ENCODE data around the gene FCN1. TPM values are rescaled to one million over a fixed set of nuclear protein-coding genes. Genes with fewer than 3 reads are reported as not detected.

The FCN1 gene
- total RNA-seq, 3 donors from 2014 or later, result 0.44 to 5.1 (median 2.9) TPM

- no peaks in the 10 kb centered on the region for H3K36me3 ChIP-seq
- no peaks in the 10 kb centered on the region for H3K27me3 ChIP-seq
- no peaks in the 10 kb centered on the region for H3K9me3 ChIP-seq
- no peaks in the 10 kb centered on the region for H3K4me1 ChIP-seq
- intact Hi-C loops (cut with DNase I; ENCODE audit: low total_unique reads), result no loop called here
- no peak for DNase-seq (ENCODE audit: low spot score in 2 of 2)
- H3K4me3 ChIP-seq, result no peak overlapping the region
- TF ChIP-seq POLR2A (IDR thresholded peaks at IDR 0.05) (no peak), POLR2AphosphoS5 (IDR thresholded peaks at IDR 0.05) (no peak), CTCF (IDR thresholded peaks at IDR 0.05) (no peak)
- no peak overlapping the region for H3K27ac ChIP-seq
Measured at GRCh38 chr9:134887686-134888602, 29.8 kb downstream of the FCN1 start.

- Histone ChIP-seq H3K4me3 (no peak overlapping the region), H3K27ac (no peak overlapping the region), H3K36me3 (no peaks in the 10 kb centered on the region), H3K27me3 (no peaks in the 10 kb centered on the region), H3K9me3 (no peaks in the 10 kb centered on the region), H3K4me1 (no peaks in the 10 kb centered on the region)
- no peak for TF ChIP-seq POLR2A (IDR thresholded peaks at IDR 0.05)
- TF ChIP-seq CTCF (IDR thresholded peaks at IDR 0.05), result no peak
- TF ChIP-seq POLR2AphosphoS5 (IDR thresholded peaks at IDR 0.05), result no peak
- DNase-seq (ENCODE audit: low spot score in 2 of 2), result no peak
- intact Hi-C loops (cut with DNase I; ENCODE audit: low total_unique reads), result no loop called here
Measured at GRCh38 chr9:134887219-134887618, 30.5 kb downstream of the FCN1 start.

GRCh38 chr9:134886413-134886913, 31.2 kb downstream of the FCN1 start:
- no peaks in the 10 kb centered on the region for H3K9me3 ChIP-seq
- no peaks in the 10 kb centered on the region for H3K4me1 ChIP-seq
- no peaks in the 10 kb centered on the region for H3K27me3 ChIP-seq
- H3K4me3 ChIP-seq, result no peak overlapping the region
- H3K27ac ChIP-seq, result no peak overlapping the region
- H3K36me3 ChIP-seq, result no peaks in the 10 kb centered on the region
- intact Hi-C loops (cut with DNase I; ENCODE audit: low total_unique reads), result no loop called here
- no peak for TF ChIP-seq CTCF (IDR thresholded peaks at IDR 0.05)
- no peak for TF ChIP-seq POLR2AphosphoS5 (IDR thresholded peaks at IDR 0.05)
- TF ChIP-seq POLR2A (IDR thresholded peaks at IDR 0.05), result no peak
- DNase-seq (ENCODE audit: low spot score in 2 of 2), result peak in 1 of 2 donors; percentile 5

GRCh38 chr9:134885679-134886412, 31.9 kb downstream of the FCN1 start:
- H3K9me3 ChIP-seq, result no peaks in the 10 kb centered on the region
- peak; percentile 13 to 45 for DNase-seq (ENCODE audit: low spot score in 2 of 2)
- no peak for TF ChIP-seq CTCF (IDR thresholded peaks at IDR 0.05)
- no peak for TF ChIP-seq POLR2AphosphoS5 (IDR thresholded peaks at IDR 0.05)
- no peak for TF ChIP-seq POLR2A (IDR thresholded peaks at IDR 0.05)
- no peaks in the 10 kb centered on the region for H3K4me1 ChIP-seq
- no peaks in the 10 kb centered on the region for H3K27me3 ChIP-seq
- no peaks in the 10 kb centered on the region for H3K36me3 ChIP-seq
- H3K27ac ChIP-seq, result no peak overlapping the region
- intact Hi-C loops (cut with DNase I; ENCODE audit: low total_unique reads), result no loop called here
- no peak overlapping the region for H3K4me3 ChIP-seq

Data from breast epithelium (tissue), 4 donors.